CD4-positive, alpha-beta T cell (primary cell): Measurements from ENCODE around the gene PHF21B. TPM values are rescaled to one million over a fixed set of nuclear protein-coding genes. Genes with fewer than 3 reads are reported as not detected.
"Not testable (repeated sequence)": the region's sequence is repeated elsewhere in the genome, so short reads cannot be mapped to it uniquely, and the experiment has no call there.

Experiments
- ATAC-seq: fragments of 200-7000 bp; cut with Tn5 transposase; one replicate; pipeline ENCODE4 v1.10.0; 2022; ENCODE audit warnings: mild to moderate bottlenecking; ENCODE audit not compliant: poor library complexity
- CTCF ChIA-PET: fragments of 350-600 bp; sonication (Branson Sonifier 250); formaldehyde crosslinking; loops from one replicate; lab custom pipeline; 2021; ENCODE audit warnings: antibody characterized with exemption, inconsistent platforms; lab: Charles Lee
- POLR2A ChIA-PET: fragments of 350-600 bp; sonication (Branson Sonifier 250); formaldehyde crosslinking; loops from one replicate; lab custom pipeline; 2021; ENCODE audit warnings: antibody characterized with exemption, inconsistent platforms; lab: Charles Lee
- DNase-seq, 14 experiments: peaks; one replicate each; pipeline ENCODE4 v3.0.0-alpha.2; 2013 to 2020; ENCODE audit warnings: mixed read lengths in 2 of 14
- H3K27ac ChIP-seq, 2 donors: one replicate each; pipeline versions ENCODE4 v1.5.1 to v1.7.0; 2013; ENCODE audit warnings: low read length in 2 of 2, low read depth in 1 of 2, mild to moderate bottlenecking in 1 of 2
- H3K27me3 ChIP-seq, 2 experiments: 1 replicate in 1 of 2; 2 replicates in 1 of 2; pipeline versions ENCODE4 v1.6.1 to v1.7.0; 2013; ENCODE audit warnings: low read length in 2 of 2, control low read depth in 1 of 2, mild to moderate bottlenecking in 1 of 2, moderate library complexity in 1 of 2; ENCODE audit not compliant: insufficient read depth in 2 of 2, control insufficient read depth in 1 of 2
- H3K36me3 ChIP-seq: one replicate; pipeline ENCODE4 v1.6.1; 2013; ENCODE audit warnings: low read length, control low read depth; ENCODE audit not compliant: insufficient read depth
- H3K4me1 ChIP-seq: one replicate; pipeline ENCODE4 v1.6.1; 2013; ENCODE audit warnings: low read length, control low read depth; ENCODE audit not compliant: insufficient read depth
- H3K4me3 ChIP-seq: one replicate; pipeline ENCODE4 v1.5.1; 2013; ENCODE audit warnings: mild to moderate bottlenecking, low read length, moderate library complexity
- H3K9me3 ChIP-seq, 2 experiments: 1 replicate in 1 of 2; 2 replicates in 1 of 2; pipeline versions ENCODE4 v1.6.1 to v1.7.0; 2013; ENCODE audit warnings: low read length in 2 of 2, mild to moderate bottlenecking in 2 of 2, control low read depth in 1 of 2, moderate library complexity in 1 of 2; ENCODE audit not compliant: control insufficient read depth in 1 of 2, insufficient read depth in 1 of 2
- H3K27ac Mint-ChIP-seq: one replicate; pipeline ENCODE4 v1.8.0; 2020; ENCODE audit warnings: mixed read lengths
- H3K27me3 Mint-ChIP-seq: one replicate; pipeline ENCODE4 v1.8.0; 2021; ENCODE audit warnings: mixed read lengths
- H3K36me3 Mint-ChIP-seq: one replicate; pipeline ENCODE4 v1.8.0; 2021; ENCODE audit warnings: low read depth, mixed read lengths
- H3K4me1 Mint-ChIP-seq: one replicate; pipeline ENCODE4 v1.8.0; 2021; ENCODE audit warnings: low read depth, mixed read lengths
- H3K4me3 Mint-ChIP-seq: one replicate; pipeline ENCODE4 v1.8.0; 2020; ENCODE audit warnings: mild to moderate bottlenecking, mixed read lengths
- H3K9me3 Mint-ChIP-seq: one replicate; pipeline ENCODE4 v1.8.0; 2020; ENCODE audit warnings: mixed read lengths
- intact Hi-C, 2 experiments: fragments of 100-400 bp; cut with DNase I in 1 of 2; cut with micrococcal nuclease in 1 of 2; formaldehyde crosslinking; loops; one replicate each; pipeline versions ENCODE4 v1.15.1 to v1.9.0; 2023 to 2025; cut with DNase I, micrococcal nuclease
- total RNA-seq, 174 experiments: library from RNA in 2 of 174; stranded (reverse) in 2 of 174; gene quantifications; one replicate each; pipeline ENCODE4 v1.2.3 and lab custom pipeline; 2021 to 2026
- TF ChIP-seq, protein P1 (sequence below): fragments of 200-600 bp; IDR thresholded peaks from one replicate; pipeline ENCODE4 v1.8.0; 2022; ENCODE audit warnings: antibody characterized with exemption, mild to moderate bottlenecking

Gene PHF21B
- total RNA-seq, 2 experiments from 2014 or later, result not detected

DNA sequence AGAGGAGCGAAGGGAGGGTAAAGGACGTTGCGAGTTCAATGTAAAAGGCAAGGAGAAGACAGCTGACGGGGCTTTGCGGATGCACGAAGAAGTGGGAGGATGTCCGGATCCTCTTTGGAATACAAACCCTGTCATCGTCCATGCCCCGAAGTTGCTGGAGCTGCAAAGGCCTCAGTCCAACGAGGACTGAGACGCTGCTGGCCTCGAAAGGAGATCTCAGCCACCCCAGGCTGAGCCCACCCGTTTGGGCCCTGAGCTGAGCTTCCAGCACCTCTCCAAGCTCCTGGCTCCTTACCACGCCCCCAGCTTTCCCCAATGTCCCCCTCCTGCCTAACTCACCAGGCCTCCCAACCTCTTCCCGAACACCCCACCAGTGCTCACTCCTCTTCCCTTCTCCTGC lies 46.1 kb upstream of the PHF21B start:
- ChIA-PET POLR2A (no interaction called here), CTCF (no interaction called here)
- ATAC-seq, result no peak
- Mint-ChIP-seq H3K27me3 (peaks cover 11% of the 10 kb centered on the region), H3K9me3 (no peaks in the 10 kb centered on the region), H3K4me3 (no peak overlapping the region), H3K27ac (no peak overlapping the region), H3K36me3 (no peaks in the 10 kb centered on the region), H3K4me1 (no peaks in the 10 kb centered on the region)
- Histone ChIP-seq H3K4me3 (no peak overlapping the region), H3K9me3 (no peaks in the 10 kb centered on the region), H3K4me1 (no peaks in the 10 kb centered on the region), H3K27me3 (peaks cover 6 to 9% of the 10 kb centered on the region in 2 experiments), H3K27ac (no peak overlapping the region), H3K36me3 (no peaks in the 10 kb centered on the region)
- intact Hi-C loops, result no loop called here
- TF ChIP-seq, protein P1, sequence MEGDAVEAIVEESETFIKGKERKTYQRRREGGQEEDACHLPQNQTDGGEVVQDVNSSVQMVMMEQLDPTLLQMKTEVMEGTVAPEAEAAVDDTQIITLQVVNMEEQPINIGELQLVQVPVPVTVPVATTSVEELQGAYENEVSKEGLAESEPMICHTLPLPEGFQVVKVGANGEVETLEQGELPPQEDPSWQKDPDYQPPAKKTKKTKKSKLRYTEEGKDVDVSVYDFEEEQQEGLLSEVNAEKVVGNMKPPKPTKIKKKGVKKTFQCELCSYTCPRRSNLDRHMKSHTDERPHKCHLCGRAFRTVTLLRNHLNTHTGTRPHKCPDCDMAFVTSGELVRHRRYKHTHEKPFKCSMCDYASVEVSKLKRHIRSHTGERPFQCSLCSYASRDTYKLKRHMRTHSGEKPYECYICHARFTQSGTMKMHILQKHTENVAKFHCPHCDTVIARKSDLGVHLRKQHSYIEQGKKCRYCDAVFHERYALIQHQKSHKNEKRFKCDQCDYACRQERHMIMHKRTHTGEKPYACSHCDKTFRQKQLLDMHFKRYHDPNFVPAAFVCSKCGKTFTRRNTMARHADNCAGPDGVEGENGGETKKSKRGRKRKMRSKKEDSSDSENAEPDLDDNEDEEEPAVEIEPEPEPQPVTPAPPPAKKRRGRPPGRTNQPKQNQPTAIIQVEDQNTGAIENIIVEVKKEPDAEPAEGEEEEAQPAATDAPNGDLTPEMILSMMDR, result no peak
- DNase-seq, result no peak

GRCh38 chr22:45053571-45053970 lies 43.8 kb upstream of the PHF21B start:
- Histone ChIP-seq H3K27ac (no peak overlapping the region), H3K4me3 (no peak overlapping the region), H3K36me3 (no peaks in the 10 kb centered on the region), H3K4me1 (no peaks in the 10 kb centered on the region), H3K9me3 (no peaks in the 10 kb centered on the region), H3K27me3 (peaks cover 9% of the 10 kb centered on the region in 2 experiments)
- DNase-seq, result no peak
- H3K9me3 Mint-ChIP-seq, result no peaks in the 10 kb centered on the region
- no peak overlapping the region for H3K4me3 Mint-ChIP-seq
- ATAC-seq, result no peak
- H3K27ac Mint-ChIP-seq, result no peak overlapping the region
- CTCF ChIA-PET, result no interaction called here
- peaks cover 28% of the 10 kb centered on the region for H3K27me3 Mint-ChIP-seq
- no peaks in the 10 kb centered on the region for H3K36me3 Mint-ChIP-seq
- H3K4me1 Mint-ChIP-seq, result no peaks in the 10 kb centered on the region
- POLR2A ChIA-PET, result no interaction called here
- TF ChIP-seq, protein P1, result no peak
- intact Hi-C loops, result no loop called here

- H3K9me3 Mint-ChIP-seq, result no peaks in the 10 kb centered on the region
- CTCF ChIA-PET, result no interaction called here
- intact Hi-C loops, result no loop called here
These were observed 43.3 kb upstream of the PHF21B start for GRCh38 chr22:45053094-45053493.

DNA sequence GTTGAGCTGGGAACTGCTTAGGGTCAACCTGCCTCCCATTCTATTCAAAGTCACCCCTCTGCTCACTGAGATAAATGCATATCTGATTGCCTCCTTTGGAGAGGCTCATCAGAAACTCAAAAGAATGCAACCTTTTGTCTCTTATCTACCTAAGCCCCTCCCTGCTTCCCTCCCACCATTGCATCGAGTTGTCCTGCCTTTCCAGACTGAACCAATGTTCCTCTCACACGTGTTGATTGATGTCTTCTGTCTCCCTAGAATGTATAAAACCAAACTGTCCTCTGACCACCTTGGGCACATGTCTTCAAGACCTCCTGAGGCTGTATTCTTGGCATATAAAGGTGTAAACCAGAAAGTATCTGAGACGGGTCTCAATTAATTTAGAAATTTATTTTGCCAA lies 42.9 kb upstream of the PHF21B start:
- H3K9me3 ChIP-seq, H3K36me3 Mint-ChIP-seq, H3K36me3 ChIP-seq, H3K4me3 Mint-ChIP-seq, H3K4me1 Mint-ChIP-seq, H3K27me3 ChIP-seq, H3K27ac ChIP-seq, ATAC-seq, POLR2A ChIA-PET, DNase-seq, intact Hi-C loops, H3K4me3 ChIP-seq, H3K27ac Mint-ChIP-seq, H3K9me3 Mint-ChIP-seq, H3K4me1 ChIP-seq, CTCF ChIA-PET: not testable (repeated sequence)
- H3K27me3 Mint-ChIP-seq, result peaks cover 29% of the 10 kb centered on the region

More at GRCh38 chr22:45053094-45053493, 43.3 kb upstream of the PHF21B start:
- Mint-ChIP-seq H3K4me1 (no peaks in the 10 kb centered on the region), H3K4me3 (no peak overlapping the region), H3K36me3 (no peaks in the 10 kb centered on the region), H3K27ac (no peak overlapping the region), H3K27me3 (peaks cover 29% of the 10 kb centered on the region)
- H3K27me3 ChIP-seq, result peaks cover 9 to 10% of the 10 kb centered on the region in 2 experiments
- no peaks in the 10 kb centered on the region for H3K4me1 ChIP-seq
- DNase-seq, result no peak
- TF ChIP-seq, protein P1, result no peak
- H3K36me3 ChIP-seq, result no peaks in the 10 kb centered on the region
- POLR2A ChIA-PET, result no interaction called here
- no peak overlapping the region for H3K27ac ChIP-seq
- ATAC-seq, result no peak
- H3K4me3 ChIP-seq, result no peak overlapping the region
- H3K9me3 ChIP-seq, result no peaks in the 10 kb centered on the region
